GM10266 (cell line): ENCODE measurements around the gene OR10A7.
"Not testable (repeated sequence)": the region's sequence is repeated elsewhere in the genome, so short reads cannot be mapped to it uniquely, and the experiment has no call there.

Source experiments
- DNase-seq: peaks from one replicate; pipeline ENCODE4 v3.0.0; 2012; ENCODE audit errors: extremely low spot score
- CTCF ChIP-seq: IDR thresholded peaks from 2 replicates; pipeline ENCODE4 v1.5.1; 2012; ENCODE audit warnings: mild to moderate bottlenecking, low read depth; ENCODE audit not compliant: control insufficient read depth, insufficient read depth; ENCODE audit errors: missing control alignments

Gene OR10A7

GRCh38 chr12:55220725-55221124, at the start of gene OR10A7:
Gene OR10A7 (plus strand): TSS chr12:55221025. CDS start chr12:55221025, 0 bp downstream.
- DNase-seq, result no peak
- TF ChIP-seq CTCF, result no peak

GRCh38 chr12:55171445-55171844, 49.4 kb upstream of the OR10A7 start:
- DNase-seq, result no peak
- no peak for TF ChIP-seq CTCF

GRCh38 chr12:55171846-55172245, 49.0 kb upstream of the OR10A7 start:
- DNase-seq, result not testable (repeated sequence)

- no peak for DNase-seq
- TF ChIP-seq CTCF, result no peak
These were observed 48.1 kb upstream of the OR10A7 start for GRCh38 chr12:55172686-55173085.

- TF ChIP-seq CTCF, result no peak
- no peak for DNase-seq
These were observed 47.4 kb upstream of the OR10A7 start for GRCh38 chr12:55173456-55173855.

GRCh38 chr12:55188573-55188972, 32.3 kb upstream of the OR10A7 start:
- TF ChIP-seq CTCF, result no peak
- DNase-seq, result no peak

GRCh38 chr12:55188974-55189556, 31.8 kb upstream of the OR10A7 start:
- TF ChIP-seq CTCF, result peak; percentile 61
- peak; percentile 47 for DNase-seq

- TF ChIP-seq CTCF, result no peak
- DNase-seq, result no peak
These were observed 26.4 kb upstream of the OR10A7 start for GRCh38 chr12:55194382-55194781.
